Osteoblast (primary cell): ENCODE data around the gene P2RY6. TPM values are rescaled to one million over a fixed set of nuclear protein-coding genes. Genes with fewer than 3 reads are reported as not detected.
A peak's percentile ranks its signal among the peaks of the same experiment; 100 is the strongest.

ENCODE experiments used
- DNase-seq: peaks from one replicate; pipeline ENCODE4 v3.0.0; 2011; ENCODE audit warnings: low spot score, mixed read lengths; ENCODE audit not compliant: insufficient read length; ENCODE audit errors: missing footprints
- H2AFZ ChIP-seq: 2 replicates; pipeline ENCODE4 v1.6.0; 2011; ENCODE audit warnings: mild to moderate bottlenecking, low read length
- H3K27ac ChIP-seq: 2 replicates; pipeline ENCODE4 v1.5.1; 2011; ENCODE audit warnings: mild to moderate bottlenecking, low read depth, low read length, moderate library complexity
- H3K27me3 ChIP-seq: 2 replicates; pipeline ENCODE4 v1.6.0; 2012; ENCODE audit warnings: mild to moderate bottlenecking, control low read depth, inconsistent platforms, low read length, moderate library complexity; ENCODE audit not compliant: insufficient read depth
- H3K36me3 ChIP-seq: 2 replicates; pipeline ENCODE4 v1.5.1; 2011; ENCODE audit warnings: mild to moderate bottlenecking, low read length, control low read depth, moderate library complexity; ENCODE audit not compliant: insufficient read depth
- H3K4me1 ChIP-seq: 2 replicates; pipeline ENCODE4 v1.5.1; 2011; ENCODE audit warnings: mild to moderate bottlenecking, low read length, control low read depth, moderate library complexity; ENCODE audit not compliant: insufficient read depth
- H3K4me2 ChIP-seq: 2 replicates; pipeline ENCODE4 v1.6.0; 2011; ENCODE audit warnings: mild to moderate bottlenecking, low read length; ENCODE audit not compliant: insufficient read depth
- H3K4me3 ChIP-seq: fragments of 200-600 bp; sonication (generic); 3 replicates; pipeline ENCODE4 v1.5.1; 2012; ENCODE audit warnings: mild to moderate bottlenecking, low read length, inconsistent platforms; ENCODE audit not compliant: insufficient read depth
- H3K79me2 ChIP-seq: 2 replicates; pipeline ENCODE4 v1.6.0; 2012; ENCODE audit warnings: mild to moderate bottlenecking, low read length, control low read depth, inconsistent platforms; ENCODE audit not compliant: insufficient read depth
- H3K9me3 ChIP-seq: 2 replicates; pipeline ENCODE4 v1.5.1; 2011; ENCODE audit warnings: low read depth, low read length, control low read depth
- H4K20me1 ChIP-seq: 2 replicates; pipeline ENCODE4 v1.6.0; 2012; ENCODE audit warnings: mild to moderate bottlenecking, low read length, control low read depth; ENCODE audit not compliant: insufficient read depth
- total RNA-seq: library from RNA; depleted of rRNA; stranded (reverse); fragments of >200 nt; gene quantifications from 2 replicates; pipeline ENCODE4 v1.2.3, GENCODE V29; 2012
- TF ChIP-seq, protein P1 (sequence below): IDR thresholded peaks from 2 replicates; pipeline ENCODE4 v1.5.1; 2011; ENCODE audit warnings: mild to moderate bottlenecking, low read depth, low read length, moderate library complexity; ENCODE audit errors: extremely low read depth

Gene P2RY6
- total RNA-seq, 1 donor: 0.72 TPM

- Histone ChIP-seq H3K27me3 (no peaks in the 10 kb centered on the region), H3K27ac (no peak overlapping the region), H2AFZ (peak overlapping the region; percentile 90), H3K9me3 (no peaks in the 10 kb centered on the region), H3K4me2 (no peak overlapping the region), H3K79me2 (no peaks in the 10 kb centered on the region), H3K36me3 (no peaks in the 10 kb centered on the region), H3K4me3 (no peak overlapping the region), H3K4me1 (peaks cover 34% of the 10 kb centered on the region), H4K20me1 (no peaks in the 10 kb centered on the region)
- TF ChIP-seq, protein P1, sequence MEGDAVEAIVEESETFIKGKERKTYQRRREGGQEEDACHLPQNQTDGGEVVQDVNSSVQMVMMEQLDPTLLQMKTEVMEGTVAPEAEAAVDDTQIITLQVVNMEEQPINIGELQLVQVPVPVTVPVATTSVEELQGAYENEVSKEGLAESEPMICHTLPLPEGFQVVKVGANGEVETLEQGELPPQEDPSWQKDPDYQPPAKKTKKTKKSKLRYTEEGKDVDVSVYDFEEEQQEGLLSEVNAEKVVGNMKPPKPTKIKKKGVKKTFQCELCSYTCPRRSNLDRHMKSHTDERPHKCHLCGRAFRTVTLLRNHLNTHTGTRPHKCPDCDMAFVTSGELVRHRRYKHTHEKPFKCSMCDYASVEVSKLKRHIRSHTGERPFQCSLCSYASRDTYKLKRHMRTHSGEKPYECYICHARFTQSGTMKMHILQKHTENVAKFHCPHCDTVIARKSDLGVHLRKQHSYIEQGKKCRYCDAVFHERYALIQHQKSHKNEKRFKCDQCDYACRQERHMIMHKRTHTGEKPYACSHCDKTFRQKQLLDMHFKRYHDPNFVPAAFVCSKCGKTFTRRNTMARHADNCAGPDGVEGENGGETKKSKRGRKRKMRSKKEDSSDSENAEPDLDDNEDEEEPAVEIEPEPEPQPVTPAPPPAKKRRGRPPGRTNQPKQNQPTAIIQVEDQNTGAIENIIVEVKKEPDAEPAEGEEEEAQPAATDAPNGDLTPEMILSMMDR: no peak
- DNase-seq: no peak
Measured at GRCh38 chr11:73243093-73243485, 29.0 kb upstream of the P2RY6 start.

DNA sequence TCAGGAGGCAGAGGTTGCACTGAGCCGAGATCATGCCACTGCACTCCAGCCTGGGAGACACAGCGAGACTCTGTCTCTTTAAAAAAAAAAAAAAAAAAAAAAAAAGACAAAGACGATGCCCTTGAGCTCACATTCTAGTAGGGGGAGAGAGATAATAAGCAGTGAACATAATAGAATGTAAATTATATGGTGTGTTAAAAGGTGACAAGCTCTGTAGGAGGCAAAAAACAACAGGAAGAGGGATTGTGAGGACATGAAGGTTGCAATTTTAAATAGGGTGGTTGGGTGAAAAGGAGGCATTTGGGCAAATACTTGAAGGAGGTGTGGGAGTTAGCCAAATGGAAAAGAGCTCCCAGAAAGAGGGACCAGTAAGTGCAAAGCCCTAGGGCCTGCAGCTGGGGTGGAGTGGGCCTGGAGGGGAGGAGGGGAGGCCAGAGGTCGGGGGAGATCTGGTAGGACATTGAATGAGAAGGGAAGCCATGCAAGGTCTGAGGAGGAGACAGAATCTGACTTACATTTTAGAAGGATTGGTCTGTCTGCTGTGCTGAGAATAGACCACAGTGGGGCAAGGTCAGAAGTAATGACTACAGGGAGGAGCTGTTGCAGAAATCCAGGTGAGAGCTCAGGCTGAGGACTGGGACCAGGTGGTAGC lies 27.4 kb upstream of the P2RY6 start:
- Histone ChIP-seq H2AFZ (peak overlapping the region; percentile 35), H3K79me2 (no peaks in the 10 kb centered on the region), H3K4me1 (peaks cover 33% of the 10 kb centered on the region), H4K20me1 (no peaks in the 10 kb centered on the region), H3K9me3 (no peaks in the 10 kb centered on the region), H3K4me2 (no peak overlapping the region), H3K27ac (no peak overlapping the region), H3K27me3 (no peaks in the 10 kb centered on the region), H3K4me3 (no peak overlapping the region), H3K36me3 (no peaks in the 10 kb centered on the region)
- TF ChIP-seq, protein P1: no peak
- no peak for DNase-seq

- Histone ChIP-seq H3K9me3 (no peaks in the 10 kb centered on the region), H4K20me1 (no peaks in the 10 kb centered on the region), H2AFZ (peak overlapping the region; percentile 64), H3K27ac (peak overlapping the region; percentile 19), H3K4me3 (no peak overlapping the region), H3K36me3 (no peaks in the 10 kb centered on the region), H3K4me1 (peaks cover 25% of the 10 kb centered on the region), H3K4me2 (no peak overlapping the region), H3K27me3 (no peaks in the 10 kb centered on the region), H3K79me2 (no peaks in the 10 kb centered on the region)
- no peak for DNase-seq
- TF ChIP-seq, protein P1: no peak
Measured at GRCh38 chr11:73245461-73245860, 26.7 kb upstream of the P2RY6 start.

GRCh38 chr11:73246303-73246702 lies 25.8 kb upstream of the P2RY6 start:
- TF ChIP-seq, protein P1: no peak
- Histone ChIP-seq H3K27ac (peak overlapping the region; percentile 19), H3K4me3 (no peak overlapping the region), H2AFZ (peak overlapping the region; percentile 64), H3K79me2 (no peaks in the 10 kb centered on the region), H4K20me1 (no peaks in the 10 kb centered on the region), H3K4me2 (peak overlapping the region; percentile 45), H3K4me1 (peaks cover 20% of the 10 kb centered on the region), H3K36me3 (no peaks in the 10 kb centered on the region), H3K9me3 (no peaks in the 10 kb centered on the region), H3K27me3 (no peaks in the 10 kb centered on the region)
- peak; percentile 44 for DNase-seq
